HepG2 (cell line): ENCODE data around the gene COG1. TPM values are rescaled to one million over a fixed set of nuclear protein-coding genes. Genes with fewer than 3 reads are reported as not detected.

Experiments used
- BRF2 ChIP-seq: sonication (generic); formaldehyde crosslinking; IDR thresholded peaks from 2 replicates; pipeline ENCODE4 v1.8.1; 2022; ENCODE audit warnings: mild to moderate bottlenecking, missing genetic modification reagents
- FOSL1 ChIP-seq: sonication (generic); formaldehyde crosslinking; IDR thresholded peaks from 2 replicates; pipeline ENCODE4 v1.9.0; 2021; ENCODE audit warnings: missing genetic modification reagents, borderline replicate concordance
- HBP1 ChIP-seq: IDR thresholded peaks from 2 replicates; pipeline ENCODE4 v1.6.1; 2016; ENCODE audit warnings: low read depth, control low read depth
- IKZF5 ChIP-seq: IDR thresholded peaks from 2 replicates; pipeline ENCODE4 v1.6.1; 2018; ENCODE audit warnings: missing genetic modification reagents, mild to moderate bottlenecking, missing compliant biosample characterization
- MYNN ChIP-seq: sonication (generic); formaldehyde crosslinking; IDR thresholded peaks from 2 replicates; pipeline ENCODE4 v1.4.0; 2020; ENCODE audit warnings: mild to moderate bottlenecking, low read depth, missing genetic modification reagents
- NCOR1 ChIP-seq: fragments of 200-600 bp; sonication (generic); IDR thresholded peaks from 2 replicates; pipeline ENCODE4 v1.7.0; 2017; ENCODE audit warnings: antibody characterized with exemption, low read length, borderline replicate concordance
- PAXIP1 ChIP-seq: sonication (generic); formaldehyde crosslinking; conservative IDR thresholded peaks from 2 replicates; pipeline ENCODE4 v1.4.0; 2020; ENCODE audit warnings: mild to moderate bottlenecking, missing genetic modification reagents, moderate library complexity
- PHF8 ChIP-seq: sonication (generic); formaldehyde crosslinking; IDR thresholded peaks from 2 replicates; pipeline ENCODE4 v1.5.0; 2020; ENCODE audit warnings: missing genetic modification reagents
- POLR2AphosphoS2 ChIP-seq: IDR thresholded peaks from 2 replicates; pipeline ENCODE4 v1.6.1; 2011; ENCODE audit warnings: low read depth, low read length, improper control_type of control experiment
- SYNCRIP ChIP-seq: fragments of 200-400 bp; formaldehyde crosslinking; IDR thresholded peaks from 2 replicates; pipeline ENCODE4 v1.6.1; 2018; ENCODE audit warnings: mild to moderate bottlenecking, low read depth, low read length; ENCODE audit not compliant: insufficient read depth
- ZNF230 ChIP-seq: sonication (generic); formaldehyde crosslinking; IDR thresholded peaks from 2 replicates; pipeline ENCODE4 v1.4.0; 2020; ENCODE audit warnings: mild to moderate bottlenecking, missing genetic modification reagents
- ZNF432 ChIP-seq: sonication (generic); formaldehyde crosslinking; IDR thresholded peaks from 2 replicates; pipeline ENCODE4 v1.5.0; 2020; ENCODE audit warnings: missing genetic modification reagents, mild to moderate bottlenecking, borderline replicate concordance
- ZNF646 ChIP-seq: sonication (generic); formaldehyde crosslinking; IDR thresholded peaks from 2 replicates; pipeline ENCODE4 v1.9.0; 2021; ENCODE audit warnings: mild to moderate bottlenecking, missing genetic modification reagents
- polyA plus RNA-seq, 8 experiments: library from polyadenylated mRNA; depleted of rRNA in 3 of 8; stranded (reverse) in 7 of 8; unstranded in 1 of 8; fragments of >200 nt; fragmentation: Illumina TruSeq in 4 of 8; extraction: Trizol in 4 of 8; gene quantifications; 2 replicates each; pipeline versions ENCODE4 v1.2.1 to v1.2.3, GENCODE V29; 2011 to 2016; ENCODE audit warnings: low read depth in 4 of 8, missing spikeins in 1 of 8, mixed read lengths in 1 of 8; ENCODE audit not compliant: insufficient read depth in 1 of 8
- total RNA-seq, 5 experiments: library from RNA; depleted of rRNA; stranded (reverse); fragments of >200 nt; fragmentation: Illumina TruSeq; extraction: Trizol; gene quantifications; 2 replicates each; pipeline ENCODE4 v1.2.3, GENCODE V29; 2016; ENCODE audit warnings: low read depth in 1 of 5

The COG1 gene
- total and polyA plus RNA-seq, 2 of the 13 experiments (the other 11 are each of a cell fraction or from before 2014, with no cell fraction given) = 36.6 to 39.7 TPM

GRCh38 chr17:73201215-73202069, 8.6 kb downstream of the COG1 start (continued):
- TF ChIP-seq ZNF646 (no peak; the same call in 1 of the 2 replicates), FOSL1 (CRISPR knock-in tag) (peak; percentile 99), MYNN (CRISPR knock-in tag) (peak; percentile 72; the same call in 1 of the 2 replicates), NCOR1 (peak; percentile 76; the same call in 1 of the 2 replicates), ZNF432 (CRISPR knock-in tag) (no peak), IKZF5 (CRISPR knock-in tag) (peak; percentile 97), ZNF230 (CRISPR knock-in tag) (no peak), POLR2AphosphoS2 (no peak), PHF8 (CRISPR knock-in tag) (no peak; the same call in 1 of the 2 replicates), HBP1 (CRISPR knock-in tag) (0 out of 2 replicates have a peak, but pooled peaks have one; percentile 64), BRF2 (0 out of 2 replicates have a peak, but pooled peaks have one; percentile 47), PAXIP1 (CRISPR knock-in tag) (peak; percentile 98), SYNCRIP (no peak)
